Measurements from ENCODE around the gene TMEM220.

Gene TMEM220

DNA sequence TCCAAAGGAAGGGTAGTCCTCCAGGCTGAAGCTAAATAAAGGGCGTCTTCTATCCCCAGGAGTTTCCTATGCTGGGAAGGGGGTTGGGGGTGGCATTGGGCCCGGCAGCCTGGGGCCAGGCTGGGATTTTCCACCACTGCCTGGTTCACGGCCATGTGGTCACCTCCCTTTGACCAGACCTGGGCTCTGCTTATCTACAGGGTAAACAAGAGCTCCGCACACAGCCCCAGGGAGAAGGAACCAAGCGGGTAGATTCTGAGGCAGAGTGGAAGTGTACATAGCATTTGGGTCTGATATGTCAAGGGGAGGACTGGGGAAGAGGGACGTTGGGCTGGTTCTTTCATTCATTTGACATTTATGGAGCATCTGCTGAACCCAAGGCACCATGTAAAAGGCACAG is 27.2 kb upstream of the TMEM220 start:
- no peaks in the 10 kb centered on the region for H4K20me1 ChIP-seq (ENCODE audit: insufficient read depth)
- H3K4me2 ChIP-seq = no peak overlapping the region
- H3K36me3 ChIP-seq (ENCODE audit: insufficient read depth) = no peaks in the 10 kb centered on the region
- TF ChIP-seq, protein P1, sequence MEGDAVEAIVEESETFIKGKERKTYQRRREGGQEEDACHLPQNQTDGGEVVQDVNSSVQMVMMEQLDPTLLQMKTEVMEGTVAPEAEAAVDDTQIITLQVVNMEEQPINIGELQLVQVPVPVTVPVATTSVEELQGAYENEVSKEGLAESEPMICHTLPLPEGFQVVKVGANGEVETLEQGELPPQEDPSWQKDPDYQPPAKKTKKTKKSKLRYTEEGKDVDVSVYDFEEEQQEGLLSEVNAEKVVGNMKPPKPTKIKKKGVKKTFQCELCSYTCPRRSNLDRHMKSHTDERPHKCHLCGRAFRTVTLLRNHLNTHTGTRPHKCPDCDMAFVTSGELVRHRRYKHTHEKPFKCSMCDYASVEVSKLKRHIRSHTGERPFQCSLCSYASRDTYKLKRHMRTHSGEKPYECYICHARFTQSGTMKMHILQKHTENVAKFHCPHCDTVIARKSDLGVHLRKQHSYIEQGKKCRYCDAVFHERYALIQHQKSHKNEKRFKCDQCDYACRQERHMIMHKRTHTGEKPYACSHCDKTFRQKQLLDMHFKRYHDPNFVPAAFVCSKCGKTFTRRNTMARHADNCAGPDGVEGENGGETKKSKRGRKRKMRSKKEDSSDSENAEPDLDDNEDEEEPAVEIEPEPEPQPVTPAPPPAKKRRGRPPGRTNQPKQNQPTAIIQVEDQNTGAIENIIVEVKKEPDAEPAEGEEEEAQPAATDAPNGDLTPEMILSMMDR (conservative IDR thresholded peaks at IDR 0.05; ENCODE audit: low read depth, low read length) = no peak
- H3K4me3 ChIP-seq (IDR thresholded peaks at IDR 0.05; ENCODE audit: insufficient read depth, low read depth, low read length) = no peak overlapping the region
- H2AFZ ChIP-seq (ENCODE audit: low read depth) = no peak overlapping the region
- no peak overlapping the region for H3K27ac ChIP-seq
- no peaks in the 10 kb centered on the region for H3K27me3 ChIP-seq (ENCODE audit: insufficient read depth, low read depth)
- H3K4me1 ChIP-seq (ENCODE audit: low read depth, poor library complexity, severe bottlenecking) = no peaks in the 10 kb centered on the region
- no peaks in the 10 kb centered on the region for H3K79me2 ChIP-seq (ENCODE audit: insufficient read depth, low read depth)
- no peak overlapping the region for H3K9ac ChIP-seq

DNA sequence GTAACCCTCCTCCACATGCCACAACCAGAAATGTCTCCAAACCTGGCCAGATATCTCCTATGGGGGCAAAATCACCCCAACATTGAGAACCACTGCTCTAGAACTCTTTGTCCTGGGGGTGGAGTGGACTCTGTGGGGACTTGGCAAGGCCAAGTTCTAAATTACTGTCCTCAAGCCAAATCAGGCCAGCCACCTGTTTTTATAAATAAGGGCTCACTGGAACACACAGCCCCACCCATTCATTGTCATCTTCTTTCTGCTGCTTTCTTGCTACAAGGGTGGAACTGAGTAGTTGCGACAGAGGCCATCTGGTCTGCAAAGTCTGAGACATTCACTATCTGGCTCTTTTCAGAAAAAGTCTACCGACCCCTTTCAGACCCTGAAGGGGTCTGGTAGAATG is 26.8 kb upstream of the TMEM220 start:
- Histone ChIP-seq H3K27me3 (ENCODE audit: insufficient read depth, low read depth) (no peaks in the 10 kb centered on the region), H3K36me3 (ENCODE audit: insufficient read depth) (no peaks in the 10 kb centered on the region), H3K4me2 (no peak overlapping the region), H3K4me3 (IDR thresholded peaks at IDR 0.05; ENCODE audit: insufficient read depth, low read depth, low read length) (no peak overlapping the region), H3K27ac (no peak overlapping the region), H2AFZ (ENCODE audit: low read depth) (no peak overlapping the region), H3K4me1 (ENCODE audit: low read depth, poor library complexity, severe bottlenecking) (no peaks in the 10 kb centered on the region), H3K9ac (no peak overlapping the region), H3K79me2 (ENCODE audit: insufficient read depth, low read depth) (no peaks in the 10 kb centered on the region), H4K20me1 (ENCODE audit: insufficient read depth) (no peaks in the 10 kb centered on the region)
- TF ChIP-seq, protein P1 (conservative IDR thresholded peaks at IDR 0.05; ENCODE audit: low read depth, low read length) = no peak

DNA sequence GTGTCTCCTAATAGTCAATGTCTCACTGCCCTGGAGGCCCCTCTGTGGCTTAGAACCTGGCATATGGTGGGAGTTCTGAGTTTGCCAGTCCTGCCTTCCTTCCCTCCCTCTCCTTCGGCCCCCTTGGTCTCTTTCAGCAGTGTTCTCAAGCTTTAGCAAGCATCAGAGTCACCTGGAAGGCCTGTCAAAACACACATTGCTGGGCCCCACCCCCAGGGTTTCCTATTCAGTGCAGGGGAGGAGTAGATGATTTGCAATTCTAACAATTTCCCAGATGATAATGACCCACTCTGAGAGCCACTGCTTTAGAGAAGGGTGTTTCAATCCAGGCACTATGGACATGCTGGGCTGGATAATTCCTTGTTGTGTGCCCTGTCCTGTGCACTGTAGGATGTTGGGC is 26.4 kb upstream of the TMEM220 start:
- Histone ChIP-seq H3K36me3 (ENCODE audit: insufficient read depth) (no peaks in the 10 kb centered on the region), H3K4me2 (no peak overlapping the region), H3K9ac (no peak overlapping the region), H3K79me2 (ENCODE audit: insufficient read depth, low read depth) (no peaks in the 10 kb centered on the region), H3K27ac (no peak overlapping the region), H4K20me1 (ENCODE audit: insufficient read depth) (no peaks in the 10 kb centered on the region), H2AFZ (ENCODE audit: low read depth) (no peak overlapping the region), H3K27me3 (ENCODE audit: insufficient read depth, low read depth) (no peaks in the 10 kb centered on the region), H3K4me1 (ENCODE audit: low read depth, poor library complexity, severe bottlenecking) (no peaks in the 10 kb centered on the region), H3K4me3 (IDR thresholded peaks at IDR 0.05; ENCODE audit: insufficient read depth, low read depth, low read length) (no peak overlapping the region)
- TF ChIP-seq, protein P1 (conservative IDR thresholded peaks at IDR 0.05; ENCODE audit: low read depth, low read length) = no peak

DNA sequence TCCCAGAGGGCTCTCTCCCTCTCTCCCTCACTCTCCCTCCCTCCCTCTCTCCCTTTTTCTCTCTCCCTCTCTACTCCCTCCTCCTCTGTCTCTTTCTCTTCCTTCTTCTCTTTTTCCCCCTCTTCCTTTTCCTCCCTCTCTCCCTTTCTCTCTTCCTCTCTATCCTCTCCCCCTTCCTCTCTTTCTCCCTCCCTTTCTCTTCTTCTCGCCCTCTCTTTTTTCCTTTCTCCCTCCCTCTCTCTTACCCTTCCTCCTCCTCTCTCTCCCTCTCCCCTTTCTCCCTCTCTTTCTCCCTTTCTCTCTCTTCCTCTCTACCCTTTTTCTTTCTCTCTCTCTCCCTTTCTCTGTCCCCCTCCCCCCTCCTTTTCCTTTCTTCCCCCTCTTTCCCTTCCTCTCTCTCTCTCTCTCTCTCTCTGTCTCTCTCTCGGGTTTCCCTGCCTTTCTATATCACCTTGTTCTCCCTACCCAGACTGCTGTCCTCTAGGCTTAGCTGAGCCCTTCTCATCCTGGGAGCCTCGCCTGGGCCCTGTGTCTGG is 25.8 kb upstream of the TMEM220 start:
- no peak overlapping the region for H3K9ac ChIP-seq

More for the DNA sequence above, 25.8 kb upstream of the TMEM220 start:
- Histone ChIP-seq H2AFZ (ENCODE audit: low read depth) (no peak overlapping the region), H3K79me2 (ENCODE audit: insufficient read depth, low read depth) (no peaks in the 10 kb centered on the region), H3K4me3 (IDR thresholded peaks at IDR 0.05; ENCODE audit: insufficient read depth, low read depth, low read length) (no peak overlapping the region), H3K27me3 (ENCODE audit: insufficient read depth, low read depth) (no peaks in the 10 kb centered on the region), H3K27ac (no peak overlapping the region), H3K4me2 (no peak overlapping the region), H3K36me3 (ENCODE audit: insufficient read depth) (no peaks in the 10 kb centered on the region), H4K20me1 (ENCODE audit: insufficient read depth) (no peaks in the 10 kb centered on the region), H3K4me1 (ENCODE audit: low read depth, poor library complexity, severe bottlenecking) (no peaks in the 10 kb centered on the region)
- TF ChIP-seq, protein P1 (conservative IDR thresholded peaks at IDR 0.05; ENCODE audit: low read depth, low read length) = no peak
